KMS-11 (cell line): ENCODE data around the gene AGBL4.

Source experiments
- H2AFZ ChIP-seq: fragments of 200-600 bp; sonication (generic); 2 replicates; pipeline ENCODE4 v1.6.1; 2016; ENCODE audit warnings: antibody characterized with exemption, mixed run types, low read depth
- H3K27ac ChIP-seq: fragments of 200-600 bp; sonication (generic); 2 replicates; pipeline ENCODE4 v1.6.1; 2016; ENCODE audit warnings: mild to moderate bottlenecking, mixed run types
- H3K27me3 ChIP-seq: fragments of 200-600 bp; sonication (generic); 2 replicates; pipeline ENCODE4 v1.6.1; 2017; ENCODE audit warnings: mild to moderate bottlenecking, low read depth, mixed run types, moderate library complexity; ENCODE audit not compliant: insufficient read depth
- H3K36me3 ChIP-seq: fragments of 200-600 bp; sonication (generic); 2 replicates; pipeline ENCODE4 v1.6.1; 2017; ENCODE audit warnings: mild to moderate bottlenecking, mixed run types; ENCODE audit not compliant: insufficient read depth
- H3K4me1 ChIP-seq: fragments of 200-600 bp; sonication (generic); 2 replicates; pipeline ENCODE4 v1.6.1; 2016; ENCODE audit warnings: mild to moderate bottlenecking, low read depth, mixed run types; ENCODE audit not compliant: poor library complexity, severe bottlenecking
- H3K4me2 ChIP-seq: fragments of 200-600 bp; sonication (generic); 2 replicates; pipeline ENCODE4 v1.7.0; 2016; ENCODE audit warnings: mild to moderate bottlenecking, mixed run types
- H3K4me3 ChIP-seq: fragments of 200-600 bp; sonication (generic); IDR thresholded peaks from 2 replicates; pipeline ENCODE4 v1.6.1; 2017; ENCODE audit warnings: low read depth, low read length, mixed read lengths; ENCODE audit not compliant: insufficient read depth
- H3K79me2 ChIP-seq: fragments of 200-600 bp; sonication (generic); 2 replicates; pipeline ENCODE4 v1.6.1; 2016; ENCODE audit warnings: low read depth, mixed run types; ENCODE audit not compliant: insufficient read depth
- H3K9ac ChIP-seq: fragments of 200-600 bp; sonication (generic); 2 replicates; pipeline ENCODE4 v1.6.1; 2016; ENCODE audit warnings: mild to moderate bottlenecking, mixed run types
- H4K20me1 ChIP-seq: fragments of 200-600 bp; sonication (generic); 2 replicates; pipeline ENCODE4 v1.6.1; 2016; ENCODE audit warnings: mild to moderate bottlenecking, mixed run types; ENCODE audit not compliant: insufficient read depth
- CTCF ChIP-seq: fragments of 200-600 bp; sonication (generic); conservative IDR thresholded peaks from 2 replicates; pipeline ENCODE4 v1.6.1; 2017; ENCODE audit warnings: low read depth, mild to moderate bottlenecking, antibody characterized with exemption, low read length, moderate library complexity, mixed read lengths

AGBL4 gene

GRCh38 chr1:48756683-48757316 lies 1267.0 kb downstream of the AGBL4 start:
- Histone ChIP-seq H3K27ac (no peak overlapping the region), H3K27me3 (no peaks in the 10 kb centered on the region), H3K36me3 (no peaks in the 10 kb centered on the region), H3K4me2 (no peak overlapping the region), H2AFZ (no peak overlapping the region), H3K79me2 (no peaks in the 10 kb centered on the region), H3K9ac (no peak overlapping the region), H3K4me3 (no peak overlapping the region), H3K4me1 (no peaks in the 10 kb centered on the region), H4K20me1 (no peaks in the 10 kb centered on the region)
- no peak for TF ChIP-seq CTCF

GRCh38 chr1:48753293-48753692 lies 1270.5 kb downstream of the AGBL4 start:
- Histone ChIP-seq H2AFZ (no peak overlapping the region), H3K9ac (no peak overlapping the region), H3K4me3 (no peak overlapping the region), H3K4me1 (no peaks in the 10 kb centered on the region), H3K36me3 (no peaks in the 10 kb centered on the region), H3K79me2 (no peaks in the 10 kb centered on the region), H3K27ac (no peak overlapping the region), H3K4me2 (no peak overlapping the region), H3K27me3 (no peaks in the 10 kb centered on the region), H4K20me1 (no peaks in the 10 kb centered on the region)
- no peak for TF ChIP-seq CTCF

- Histone ChIP-seq H2AFZ (no peak overlapping the region), H3K4me3 (no peak overlapping the region), H3K27me3 (no peaks in the 10 kb centered on the region), H3K4me2 (no peak overlapping the region), H3K27ac (no peak overlapping the region), H4K20me1 (no peaks in the 10 kb centered on the region), H3K4me1 (no peaks in the 10 kb centered on the region), H3K9ac (no peak overlapping the region), H3K36me3 (no peaks in the 10 kb centered on the region), H3K79me2 (no peaks in the 10 kb centered on the region)
- TF ChIP-seq CTCF = no peak
Measured at GRCh38 chr1:48750109-48750508, 1273.6 kb downstream of the AGBL4 start.

GRCh38 chr1:48749068-48749467 lies 1274.7 kb downstream of the AGBL4 start:
- no peaks in the 10 kb centered on the region for H3K36me3 ChIP-seq
- no peak overlapping the region for H3K4me2 ChIP-seq
- no peaks in the 10 kb centered on the region for H3K79me2 ChIP-seq
- H3K27me3 ChIP-seq = no peaks in the 10 kb centered on the region
- H4K20me1 ChIP-seq = no peaks in the 10 kb centered on the region
- no peak overlapping the region for H3K27ac ChIP-seq
- no peaks in the 10 kb centered on the region for H3K4me1 ChIP-seq
- no peak overlapping the region for H3K4me3 ChIP-seq
- no peak for TF ChIP-seq CTCF
- H3K9ac ChIP-seq = no peak overlapping the region
- H2AFZ ChIP-seq = no peak overlapping the region
